ENCODE results near the gene HUNK.
"Not testable (repeated sequence)": the region's sequence is repeated elsewhere in the genome, so short reads cannot be mapped to it uniquely, and the experiment has no call there.

HUNK gene

DNA sequence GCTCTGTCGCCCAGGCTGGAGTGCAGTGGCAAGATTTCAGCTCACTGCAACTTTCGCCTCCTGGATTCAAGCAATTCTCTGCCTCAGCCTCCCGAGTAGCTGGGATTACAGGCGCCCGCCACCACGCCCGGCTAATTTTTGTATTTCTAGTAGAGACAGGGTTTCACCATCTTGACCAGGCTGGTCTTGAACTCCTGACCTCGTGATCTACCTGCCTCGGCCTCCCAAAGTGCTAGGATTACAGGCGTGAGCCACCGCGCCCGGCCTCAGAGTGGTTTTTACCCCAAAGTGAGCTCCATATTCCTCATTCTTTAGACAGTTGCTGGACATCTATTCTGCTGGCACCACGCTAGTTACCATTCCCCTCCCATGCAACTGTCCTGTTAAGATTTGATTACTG is 1.4 kb upstream of the HUNK start:
- not testable (repeated sequence) for DNase-seq

DNA sequence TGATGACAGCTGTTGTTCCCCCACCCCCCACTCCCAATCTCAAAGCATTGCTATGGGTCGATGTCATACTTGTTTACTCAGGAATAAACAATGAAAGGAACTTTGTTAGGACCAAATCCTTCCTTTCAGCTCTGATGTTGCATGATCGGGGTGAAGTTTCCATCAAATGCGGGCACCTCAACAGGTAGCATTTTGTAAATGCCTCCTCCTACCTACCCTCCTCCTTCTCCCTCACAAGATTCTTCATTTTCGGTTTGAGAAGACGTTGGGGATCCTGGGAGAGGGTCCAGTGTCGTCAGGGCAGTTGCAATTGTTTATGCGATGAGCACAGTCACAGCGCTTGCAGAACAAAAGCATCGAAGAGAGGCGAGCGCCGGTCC is 758 bp upstream of the HUNK start:
- no peak for DNase-seq

DNA sequence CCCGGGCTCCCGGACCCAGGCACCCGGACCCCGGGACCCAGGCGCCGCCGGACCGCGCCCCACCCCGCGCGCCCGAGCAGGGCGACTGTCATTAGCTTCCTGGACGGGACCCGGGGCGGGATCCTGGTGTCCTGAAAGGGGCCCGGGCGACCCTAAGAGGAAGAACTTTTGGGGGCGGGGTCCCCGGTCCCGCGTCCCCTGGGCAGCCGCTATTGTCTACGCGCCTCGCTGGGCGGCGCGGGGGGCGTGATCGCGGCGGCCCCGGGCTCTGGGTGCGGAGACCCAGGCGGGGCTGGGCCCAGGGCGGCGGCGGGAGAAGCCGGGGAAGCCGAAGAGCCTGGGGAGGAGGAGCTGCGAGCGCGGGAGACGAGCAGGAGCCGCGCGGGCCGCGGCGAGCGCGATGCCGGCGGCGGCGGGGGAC is 465 bp downstream of the HUNK start:
- no peak for DNase-seq

DNA sequence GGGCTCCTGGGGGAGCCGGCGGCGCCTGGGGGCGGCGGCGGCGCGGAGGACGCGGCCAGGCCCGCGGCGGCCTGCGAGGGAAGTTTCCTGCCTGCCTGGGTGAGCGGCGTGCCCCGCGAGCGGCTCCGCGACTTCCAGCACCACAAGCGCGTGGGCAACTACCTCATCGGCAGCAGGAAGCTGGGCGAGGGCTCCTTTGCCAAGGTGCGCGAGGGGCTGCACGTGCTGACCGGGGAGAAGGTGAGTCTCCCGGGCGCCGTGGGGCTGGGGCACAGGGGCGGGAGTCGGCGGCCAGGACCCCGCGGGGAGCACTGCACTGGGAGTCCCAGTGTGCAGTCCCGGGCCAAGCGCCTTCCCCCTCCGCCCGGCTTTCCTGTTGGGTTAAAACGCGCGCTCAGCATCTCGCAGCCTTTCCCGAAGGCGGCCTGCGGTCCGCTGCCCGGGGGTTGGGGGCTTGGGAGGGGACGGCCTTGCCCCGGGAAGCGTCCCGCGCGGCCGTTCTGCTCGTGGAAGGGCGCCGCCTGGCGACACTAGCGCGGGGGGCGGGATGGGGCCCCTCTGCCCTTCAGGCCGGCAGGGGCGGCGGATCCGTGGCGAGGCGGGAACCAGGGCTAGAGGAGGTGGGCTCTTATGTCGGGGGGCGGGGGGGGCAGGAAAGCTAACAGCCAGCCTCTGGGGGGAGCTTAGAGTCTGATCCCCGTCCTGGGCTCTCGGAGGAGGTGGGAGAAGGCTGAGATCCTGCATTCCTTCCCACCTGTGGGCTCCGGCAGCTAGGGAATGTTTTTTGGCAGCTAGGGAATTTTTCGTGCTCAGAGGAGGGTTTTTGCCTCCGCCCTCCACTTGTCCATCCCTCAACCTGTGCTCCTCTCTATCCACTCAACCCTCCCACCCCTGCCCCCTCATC is 1.1 kb downstream of the HUNK start:
- DNase-seq: no peak

DNA sequence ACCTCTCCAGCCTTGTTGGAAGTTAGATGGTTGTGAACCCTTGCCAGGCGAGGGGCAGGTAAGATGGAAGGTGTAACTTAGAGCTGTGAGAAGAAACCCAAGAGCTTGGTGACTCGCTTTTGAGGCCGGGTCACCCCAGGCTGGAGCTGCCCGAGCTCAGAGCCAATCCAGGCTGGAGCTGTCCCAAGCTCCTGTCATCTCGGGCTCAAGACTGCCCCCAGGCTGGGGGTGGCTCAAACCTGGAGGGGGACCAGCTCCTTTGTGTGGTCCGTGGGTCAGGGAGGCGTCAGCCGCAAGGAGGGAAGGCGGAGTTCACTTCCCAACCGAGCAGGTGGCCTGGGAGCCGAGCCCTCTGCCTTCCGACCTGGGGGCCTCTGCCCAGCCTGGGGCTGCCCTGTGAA is 2.0 kb downstream of the HUNK start:
- DNase-seq: no peak

DNA sequence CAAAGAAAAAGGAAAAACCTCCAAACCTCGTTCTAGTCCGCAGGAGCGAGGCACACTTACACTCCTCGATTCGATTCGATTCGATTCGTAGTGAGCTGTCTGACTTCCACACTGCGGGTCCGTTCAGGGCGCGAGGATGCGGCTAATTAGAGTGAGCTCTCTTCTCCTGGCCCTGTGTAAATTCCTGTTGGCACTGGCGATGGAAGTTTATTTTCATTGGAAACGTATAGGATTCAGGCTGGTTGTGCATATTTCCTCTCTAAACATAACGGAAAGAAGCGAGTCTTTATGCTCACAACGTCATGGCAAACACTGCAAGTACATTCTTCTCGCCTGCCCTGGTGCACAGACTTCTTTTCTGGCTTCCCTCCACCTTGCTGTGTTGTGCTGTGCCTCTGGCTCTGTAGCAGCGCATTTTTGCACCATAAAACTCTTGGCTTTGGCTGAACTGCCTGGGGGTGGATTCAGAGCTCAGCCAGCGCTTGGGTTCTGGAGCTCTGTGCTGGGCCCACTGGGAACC is 2.7 kb downstream of the HUNK start:
- DNase-seq: no peak

DNA sequence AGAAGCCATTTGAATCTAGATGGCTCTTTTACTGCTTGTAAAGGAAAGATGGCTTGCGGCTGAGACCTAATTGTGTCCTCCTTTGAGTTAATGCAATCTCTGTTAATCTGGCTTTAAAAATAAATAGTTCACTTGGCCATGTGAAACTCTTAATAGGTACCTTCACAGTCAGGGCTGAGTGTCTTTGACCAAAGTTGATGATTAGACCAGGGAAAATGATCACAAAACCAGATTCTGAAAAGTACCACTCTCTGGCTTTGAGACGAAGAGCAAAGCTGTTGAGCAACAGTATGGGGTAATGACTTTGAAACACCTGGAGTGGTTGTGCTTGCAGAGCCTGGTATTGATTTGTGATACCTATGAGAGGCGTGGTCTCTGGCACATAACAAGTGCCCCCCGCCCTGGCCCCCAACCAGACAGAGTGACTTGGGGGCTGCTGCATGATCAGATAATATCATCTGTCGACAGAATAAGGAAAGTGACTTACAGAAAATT is 4.7 kb downstream of the HUNK start:
- DNase-seq: no peak

DNA sequence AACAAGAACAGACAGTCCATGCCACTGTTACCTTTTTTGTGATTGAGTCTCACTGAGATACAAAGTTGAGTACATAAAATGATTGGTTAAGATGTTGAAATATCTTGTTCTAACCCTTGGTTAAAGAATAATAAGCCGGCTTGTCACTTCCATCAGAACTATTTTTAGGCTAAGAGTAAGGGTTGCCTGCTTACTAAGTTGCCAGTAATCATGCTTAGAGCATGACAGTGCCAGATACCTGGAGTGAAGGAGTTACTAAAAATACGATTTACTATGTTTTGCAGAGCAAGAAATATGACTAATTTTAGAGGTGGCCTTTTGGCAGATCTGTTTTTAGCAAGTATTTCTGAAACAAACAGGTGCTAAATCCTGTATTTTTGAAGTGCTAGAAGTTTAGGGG is 6.0 kb downstream of the HUNK start:
- no peak for DNase-seq

DNA sequence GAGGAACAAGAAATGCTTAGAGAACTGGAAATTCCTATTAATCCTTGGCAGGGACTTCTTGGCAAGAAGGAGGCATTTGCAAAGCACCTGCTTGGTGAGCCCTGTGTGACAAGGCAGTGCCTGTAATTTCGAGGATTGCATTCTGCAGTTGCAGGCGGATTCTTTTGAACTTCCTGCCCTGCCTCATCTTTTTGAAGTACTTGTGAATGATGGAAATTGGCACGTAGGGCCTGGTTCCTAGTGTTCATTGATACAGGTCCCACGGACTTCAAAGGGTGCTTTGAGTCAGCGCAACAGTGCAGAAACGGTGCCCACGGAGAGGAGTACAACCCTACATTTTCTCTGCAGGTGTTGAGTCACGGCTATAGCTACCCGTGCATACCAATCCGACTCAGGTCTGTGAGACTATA is 6.4 kb downstream of the HUNK start:
- DNase-seq: no peak

DNA sequence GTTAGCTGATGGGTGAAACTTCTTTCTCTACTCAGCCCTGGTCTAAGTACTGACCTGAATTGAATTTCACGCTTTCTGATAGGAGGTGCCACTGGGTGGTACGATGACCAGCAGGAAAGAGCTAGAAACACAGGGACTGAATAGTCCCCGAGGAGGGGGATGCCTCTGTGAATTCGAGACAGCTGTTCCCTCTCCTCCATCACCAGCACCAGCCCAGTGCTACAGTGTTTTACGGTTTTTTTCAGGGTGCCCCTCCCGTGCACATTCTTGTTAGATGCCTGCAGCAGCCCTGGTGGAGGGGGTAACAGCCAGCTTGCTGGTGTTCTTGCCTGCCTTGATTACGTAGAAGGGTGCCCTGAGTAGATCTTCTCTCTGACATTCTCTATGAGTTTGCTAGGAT is 7.1 kb downstream of the HUNK start:
- no peak for DNase-seq

DNA sequence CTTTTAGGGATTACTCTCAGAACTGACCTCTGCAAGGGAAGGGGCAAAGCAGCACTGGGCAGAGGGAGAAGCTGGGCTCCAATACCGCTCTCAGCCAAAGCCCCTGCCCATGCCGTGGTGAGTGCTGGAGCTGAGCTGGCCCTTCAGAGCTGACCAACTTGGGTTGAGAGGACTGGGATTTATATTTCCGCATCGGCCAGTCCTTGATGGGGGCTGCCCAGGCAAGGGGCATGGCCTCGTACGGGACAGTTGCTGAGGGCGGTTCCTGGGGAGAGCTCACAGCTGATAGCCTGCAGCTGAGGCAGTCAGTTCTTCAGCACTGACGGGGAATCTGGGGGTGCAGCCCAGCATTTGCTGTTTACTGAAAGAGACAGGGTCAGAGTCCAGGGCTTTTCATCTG is 8.0 kb downstream of the HUNK start:
- DNase-seq: no peak

DNA sequence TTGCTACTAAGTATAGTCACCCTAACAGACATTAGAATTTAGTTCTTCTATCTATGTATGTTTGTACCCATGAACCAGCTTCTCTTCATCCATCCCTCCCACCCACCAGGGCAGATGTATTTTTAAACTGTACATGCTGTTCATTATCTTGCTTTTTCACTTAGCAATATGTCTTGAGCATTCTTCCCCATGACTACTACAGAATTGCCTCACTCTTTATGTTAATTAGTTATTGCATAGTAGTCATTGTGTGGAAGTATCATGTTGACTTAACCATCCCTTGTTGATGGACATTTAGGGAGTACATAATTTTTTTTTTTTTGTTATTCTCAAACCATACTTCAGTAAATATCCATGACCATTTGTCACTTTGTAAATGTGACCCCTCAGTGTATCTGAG is 9.9 kb downstream of the HUNK start:
- DNase-seq: no peak

DNA sequence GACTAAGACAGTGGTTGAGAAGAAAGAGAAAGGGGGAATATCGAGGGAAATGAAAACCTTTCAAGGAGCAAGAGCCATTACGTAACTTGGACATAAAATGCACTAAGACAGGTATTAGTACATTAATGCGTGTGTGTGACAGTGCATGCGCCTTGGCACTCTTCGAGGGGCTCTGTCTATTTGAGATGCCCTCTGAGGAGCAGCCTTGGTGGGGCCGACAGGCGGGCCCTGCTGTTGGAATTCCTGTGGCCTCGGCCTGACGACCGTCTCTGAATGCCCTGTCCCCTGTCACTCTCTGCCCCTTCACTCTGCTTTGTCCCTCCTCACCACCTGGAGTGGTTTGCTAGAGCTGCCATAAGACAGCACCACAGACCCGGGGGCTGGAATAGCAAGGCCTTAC is 12.3 kb downstream of the HUNK start:
- DNase-seq: no peak

DNA sequence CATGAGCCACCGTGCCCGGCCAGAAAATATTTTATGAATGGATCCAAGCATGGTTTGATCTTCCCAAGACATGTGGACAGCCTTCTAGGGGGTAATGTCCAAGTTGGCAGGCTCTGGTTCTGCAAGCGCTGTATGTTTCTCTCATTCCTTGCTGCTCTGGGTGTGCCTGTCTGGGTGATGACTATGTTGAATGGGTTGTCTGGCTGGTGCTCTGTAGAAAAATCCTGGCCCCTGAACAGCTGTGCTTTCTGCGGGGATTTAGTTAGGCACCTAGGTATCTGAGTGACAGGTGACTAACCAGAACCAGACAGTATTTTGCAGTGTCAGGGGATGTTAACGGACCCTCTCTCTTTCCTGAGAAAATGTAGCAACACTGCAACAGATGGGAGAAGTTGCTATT is 14.1 kb downstream of the HUNK start:
- DNase-seq: no peak

DNA sequence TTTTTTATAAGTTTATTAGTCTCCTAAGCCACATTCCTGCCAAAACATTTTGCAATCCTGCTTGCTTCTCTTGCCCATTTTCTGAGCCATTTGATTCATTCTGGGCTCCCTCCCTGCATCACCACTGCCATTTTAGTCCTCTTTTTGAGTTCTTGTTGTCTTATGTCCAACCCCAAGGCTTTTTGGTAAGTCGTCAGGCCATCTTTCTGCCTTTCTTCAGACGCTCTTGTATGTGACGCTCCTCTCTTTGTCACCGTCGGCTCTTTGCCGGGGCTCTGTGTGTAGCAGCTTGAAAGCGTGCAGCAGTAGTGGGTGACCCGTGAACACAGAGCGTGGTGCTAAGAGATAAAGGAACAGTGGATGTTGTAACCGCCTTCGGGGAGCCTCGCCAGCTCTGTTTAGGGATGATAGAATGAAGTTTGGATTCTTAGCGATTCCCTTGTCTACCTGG is 14.6 kb downstream of the HUNK start:
- no peak for DNase-seq

DNA sequence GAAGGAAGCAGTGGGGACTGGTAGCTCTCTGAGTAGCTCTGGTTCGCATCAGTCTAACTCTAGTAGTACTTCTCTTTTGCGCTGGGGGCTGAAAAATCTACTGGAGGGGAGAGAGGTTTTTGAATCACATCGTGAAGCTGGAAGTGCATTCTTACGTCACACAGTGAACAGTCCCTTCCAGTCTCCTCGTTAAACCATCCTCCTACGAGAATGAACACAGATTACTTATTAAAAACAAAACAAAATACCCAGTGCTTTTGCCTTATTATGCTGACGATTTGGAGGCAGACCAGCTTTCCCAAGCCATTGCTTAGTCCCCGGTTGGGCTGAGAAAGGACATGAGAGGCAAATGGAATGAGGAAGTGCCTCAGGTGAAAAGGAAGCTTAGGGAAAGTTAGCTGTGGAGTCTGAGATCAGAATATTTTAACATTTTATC is 16.1 kb downstream of the HUNK start:
- no peak for DNase-seq

DNA sequence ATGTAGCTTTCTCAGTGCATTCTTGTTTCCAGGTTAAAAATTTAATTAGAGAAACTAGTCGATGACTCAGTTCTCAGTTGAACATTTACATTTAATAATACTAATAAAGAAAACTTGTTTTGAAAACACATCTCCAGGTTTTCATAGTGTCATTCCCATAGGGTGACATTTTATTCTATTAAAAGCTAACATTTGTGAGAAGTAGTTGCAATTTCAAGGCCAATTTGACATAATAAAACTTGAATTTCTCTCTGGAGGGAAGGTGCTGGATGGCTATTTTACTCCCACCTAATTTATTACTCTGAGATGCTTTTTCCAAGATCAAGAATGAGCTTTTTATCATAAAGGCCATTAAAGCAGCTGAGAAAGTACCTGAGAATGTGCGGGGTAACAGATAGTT is 16.6 kb downstream of the HUNK start:
- no peak for DNase-seq

DNA sequence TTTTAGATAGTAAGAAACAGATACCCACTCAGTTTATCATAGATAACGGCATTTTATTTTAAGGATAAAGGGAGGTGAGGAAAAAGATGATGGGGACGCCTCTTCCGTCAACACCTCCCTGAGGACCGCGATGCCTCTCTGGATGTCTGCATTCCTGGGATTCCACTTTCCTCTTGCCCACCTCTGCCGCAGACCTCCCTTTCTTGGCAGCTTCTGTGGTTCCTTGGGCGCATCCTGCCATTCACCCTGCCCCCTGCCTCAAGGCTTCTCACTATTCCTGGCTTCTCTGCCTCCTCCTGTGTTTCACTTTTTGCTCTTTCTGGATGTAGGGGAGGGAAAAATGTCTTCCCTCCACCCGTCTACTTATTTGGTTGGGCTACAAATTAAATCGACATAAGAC is 19.9 kb downstream of the HUNK start:
- DNase-seq: no peak

DNA sequence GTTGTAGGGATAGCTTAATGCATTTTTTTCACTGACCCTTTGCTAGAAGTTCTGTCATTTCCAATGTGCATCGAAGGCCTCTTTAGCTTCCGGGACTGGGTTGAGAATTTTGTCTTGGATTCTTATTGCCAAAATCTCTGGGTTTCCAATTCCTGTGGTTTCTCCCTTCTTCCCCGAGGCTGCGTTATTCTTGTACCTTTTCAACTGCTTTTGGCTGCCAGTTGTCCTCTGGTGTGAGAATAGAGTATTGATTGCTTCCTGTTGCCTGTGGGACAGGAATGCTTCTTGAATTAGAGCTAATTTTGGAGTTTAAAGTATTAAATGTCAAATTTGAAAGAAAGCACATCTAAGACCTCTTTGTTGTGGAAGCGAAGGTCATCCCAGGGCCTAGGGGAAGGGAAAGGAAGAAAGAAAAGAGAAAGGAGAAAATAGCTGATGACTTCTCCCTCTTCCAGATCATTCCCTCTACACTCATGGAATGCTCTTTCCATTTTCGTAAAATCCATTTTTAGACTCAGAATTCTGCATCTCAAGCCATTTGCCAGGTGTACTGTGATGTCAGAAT is 21.1 kb downstream of the HUNK start:
- DNase-seq: no peak

DNA sequence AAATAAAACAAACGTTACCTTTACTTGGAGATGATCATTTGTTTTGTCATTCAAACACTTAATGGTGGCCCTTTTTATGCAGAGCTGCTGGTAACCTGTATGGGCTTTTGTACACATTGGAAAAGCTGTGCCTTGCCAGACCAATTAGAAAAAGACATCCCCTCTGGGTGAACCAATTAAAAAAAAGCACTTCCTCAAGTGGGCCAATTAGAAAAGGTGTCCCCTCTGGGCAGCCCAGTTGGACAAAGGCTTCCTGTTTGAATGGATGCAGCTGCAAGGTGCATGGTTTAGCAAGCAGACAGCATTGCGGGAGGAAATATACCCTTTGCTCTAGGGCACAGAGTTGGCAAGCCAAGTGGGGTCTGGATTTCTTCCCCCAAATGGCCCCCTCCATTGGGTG is 21.6 kb downstream of the HUNK start:
- DNase-seq: no peak

DNA sequence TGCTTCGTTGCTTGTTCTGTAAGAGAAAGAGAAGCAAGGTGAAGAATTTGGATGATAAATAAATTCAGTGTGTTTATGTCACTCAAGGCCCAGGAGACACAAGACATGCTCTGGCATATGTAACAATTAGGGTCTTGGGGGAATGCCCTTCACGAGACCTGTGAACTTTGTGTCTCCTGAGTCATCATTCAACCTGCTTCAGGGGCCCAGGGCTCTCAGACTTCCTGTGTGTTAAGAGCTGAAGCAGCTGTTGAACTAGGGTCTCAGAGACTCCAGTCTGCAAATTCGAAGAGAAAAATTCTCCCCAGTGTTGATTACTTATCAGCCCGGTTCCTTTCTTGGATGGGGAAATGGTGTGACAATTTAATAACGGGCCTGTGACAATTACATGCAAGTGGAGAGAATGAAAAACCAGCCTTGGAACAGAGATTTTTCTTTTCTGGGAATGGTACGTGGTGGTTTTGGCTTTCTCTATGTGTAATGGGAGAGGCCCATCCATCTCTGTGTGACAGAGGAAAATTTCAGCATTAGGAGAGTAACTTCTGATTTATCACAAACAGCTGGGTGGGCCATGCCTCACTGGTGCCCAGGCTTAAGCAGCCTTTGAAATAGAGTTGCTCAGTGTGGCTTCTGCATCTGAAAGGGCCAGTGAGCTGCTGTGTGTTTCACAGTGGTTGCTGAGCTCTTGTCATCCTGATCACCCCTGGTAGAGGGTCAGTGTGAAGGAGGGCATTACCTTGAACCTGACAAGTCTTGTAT is 22.4 kb downstream of the HUNK start:
- no peak for DNase-seq

DNA sequence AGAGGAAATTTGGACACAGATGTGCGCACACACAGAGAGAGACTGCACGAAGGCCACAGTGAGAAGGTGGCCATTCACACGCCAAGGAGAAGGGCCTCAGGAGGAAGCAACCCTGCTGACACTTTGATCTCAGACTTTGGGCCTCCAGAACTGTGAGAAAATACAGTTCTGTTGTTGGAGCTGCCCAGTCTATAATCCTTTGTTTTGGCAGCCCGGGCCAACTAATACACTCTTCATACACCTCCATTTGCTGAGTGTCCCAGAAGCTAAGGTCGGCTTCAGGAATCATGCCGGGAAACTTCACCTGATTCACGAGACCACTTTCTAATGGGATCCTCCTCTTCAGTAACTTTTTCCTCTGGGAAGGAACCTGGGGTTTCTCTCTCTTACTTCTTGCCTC is 23.2 kb downstream of the HUNK start:
- DNase-seq: no peak

DNA sequence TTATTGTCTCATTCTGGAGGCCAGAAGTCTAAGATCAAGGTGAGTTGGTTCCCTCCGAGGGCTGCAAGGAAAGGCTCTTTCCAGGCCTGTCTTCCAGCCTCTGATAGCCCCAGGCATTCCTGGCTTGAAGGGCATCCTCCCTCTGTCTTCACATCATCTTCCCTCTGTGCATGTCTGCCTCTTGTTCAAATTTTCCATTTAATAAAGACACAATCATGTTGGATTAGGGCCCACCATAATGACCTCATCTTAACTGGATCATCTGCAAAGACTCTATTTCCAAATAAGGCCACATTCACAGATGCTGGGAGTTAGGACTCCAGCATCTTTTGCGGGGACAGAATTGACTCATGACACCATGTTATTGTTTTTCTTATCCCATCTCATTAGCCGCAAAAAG is 24.5 kb downstream of the HUNK start:
- no peak for DNase-seq
